ENCODE data around the gene LBX2.
A peak's percentile ranks its signal among the peaks of the same experiment; 100 is the strongest.
"Not testable (repeated sequence)": the region's sequence is repeated elsewhere in the genome, so short reads cannot be mapped to it uniquely, and the experiment has no call there.

The LBX2 gene

DNA sequence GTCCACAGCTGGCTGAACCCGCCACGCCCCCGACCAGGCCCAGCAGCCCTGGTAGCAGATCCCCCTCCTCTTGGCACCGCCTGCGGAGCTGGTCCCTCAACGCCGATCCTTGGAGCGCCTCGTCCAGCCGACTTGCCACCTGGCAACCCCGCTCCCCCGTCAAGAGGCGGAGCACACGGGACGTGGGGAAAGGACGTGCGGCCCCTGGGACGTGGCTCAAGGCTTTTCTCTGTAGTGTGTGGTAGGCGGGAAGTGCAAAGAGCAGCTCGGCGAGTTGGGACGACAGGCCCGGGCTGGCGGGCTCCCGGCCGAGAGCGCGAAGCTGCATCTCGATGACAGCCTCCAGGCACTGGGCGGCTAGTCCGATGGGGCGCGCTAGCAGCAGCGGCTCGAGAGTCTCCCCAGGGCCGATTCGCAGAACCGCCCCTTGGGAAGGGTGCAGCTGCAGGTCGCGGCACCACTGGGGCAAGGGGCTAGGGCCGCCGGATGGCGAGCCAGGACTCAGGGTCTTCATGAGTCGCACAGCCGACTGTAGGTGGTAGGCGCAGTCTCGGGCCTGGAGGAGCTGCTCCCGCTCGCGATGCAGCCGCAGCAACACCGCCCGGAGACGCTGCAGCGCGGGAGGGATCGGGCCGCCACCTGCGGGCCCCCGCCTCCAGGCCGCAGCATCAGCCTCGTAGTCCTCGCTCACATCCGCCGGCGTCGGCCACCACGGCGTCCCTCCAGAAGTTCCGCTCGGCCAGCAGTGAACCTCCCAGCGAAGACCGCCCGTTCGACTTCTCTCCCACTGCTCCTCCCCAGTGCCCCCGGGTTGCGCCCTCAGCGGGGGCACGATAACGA is 17.2 kb downstream of the LBX2 start:
- DNase-seq: peak; percentile 68

GRCh38 chr2:74481431-74481830 is 18.0 kb downstream of the LBX2 start:
- no peak for DNase-seq

- DNase-seq: no peak
These were observed 24.5 kb downstream of the LBX2 start for GRCh38 chr2:74474899-74475298.

DNA sequence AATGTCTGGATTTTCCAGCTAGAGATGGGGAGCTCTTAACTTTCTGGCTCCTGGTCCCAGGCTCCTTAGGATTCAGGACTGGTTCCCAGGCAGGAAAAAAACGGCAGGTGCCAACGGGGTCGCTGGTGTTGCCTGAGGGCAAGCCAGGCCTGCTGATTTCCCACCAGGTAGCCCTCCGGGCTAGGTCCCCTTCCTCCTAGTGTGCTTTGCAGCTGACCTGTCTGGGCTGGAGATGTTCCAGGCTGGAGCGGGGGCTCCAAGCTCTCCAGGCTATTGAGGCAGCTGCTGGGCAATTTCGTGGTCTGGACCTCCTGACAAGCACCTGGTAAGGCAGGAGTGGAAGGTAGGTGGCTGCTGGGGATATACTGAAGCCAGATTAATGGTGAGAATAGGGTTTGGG is 24.9 kb downstream of the LBX2 start:
- no peak for DNase-seq

DNA sequence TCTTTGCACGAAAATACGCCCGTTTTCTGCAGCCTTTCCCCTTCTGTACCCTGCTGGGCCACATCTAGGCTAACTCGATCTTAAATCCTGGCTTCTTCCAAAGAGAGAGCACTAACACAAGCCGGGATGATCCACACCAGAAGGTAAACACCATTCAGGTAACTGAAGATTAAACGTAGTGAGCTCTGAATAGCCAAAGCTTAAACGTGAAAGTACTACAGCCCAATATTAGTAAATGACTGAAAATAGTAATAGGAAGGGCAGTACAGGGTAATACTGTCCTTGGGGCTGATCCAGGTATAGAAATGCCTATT is 26.5 kb downstream of the LBX2 start:
- no peak for DNase-seq

GRCh38 chr2:74472086-74472944 is 27.1 kb downstream of the LBX2 start, which contains the start of gene MRPL53:
Gene MRPL53 (minus strand): TSS chr2:74472680. CDS start chr2:74472660, 20 bp downstream.
- peak; percentile 98 for DNase-seq

- DNase-seq: peak; percentile 1
These were observed 27.9 kb downstream of the LBX2 start for GRCh38 chr2:74471332-74472065.

DNA sequence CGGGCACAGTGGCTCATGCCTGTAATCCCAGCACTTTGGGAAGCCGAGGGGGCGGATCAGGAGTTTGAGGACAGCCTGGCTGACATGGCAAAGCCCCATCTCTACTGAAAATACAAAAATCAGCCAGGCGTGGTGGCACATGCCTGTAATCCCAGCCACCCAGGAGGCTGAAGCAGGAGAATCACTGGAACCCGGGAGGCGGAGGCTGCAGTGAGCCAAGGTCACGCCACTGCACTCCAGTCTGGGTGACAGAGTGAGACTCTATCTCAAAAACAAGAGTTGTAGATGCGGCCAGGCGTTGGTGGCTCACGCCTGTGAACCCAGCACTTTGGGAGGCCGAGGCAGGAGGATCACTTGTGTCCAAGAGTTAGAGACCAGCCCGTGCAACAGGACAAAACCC is 28.7 kb downstream of the LBX2 start:
- not testable (repeated sequence) for DNase-seq

DNA sequence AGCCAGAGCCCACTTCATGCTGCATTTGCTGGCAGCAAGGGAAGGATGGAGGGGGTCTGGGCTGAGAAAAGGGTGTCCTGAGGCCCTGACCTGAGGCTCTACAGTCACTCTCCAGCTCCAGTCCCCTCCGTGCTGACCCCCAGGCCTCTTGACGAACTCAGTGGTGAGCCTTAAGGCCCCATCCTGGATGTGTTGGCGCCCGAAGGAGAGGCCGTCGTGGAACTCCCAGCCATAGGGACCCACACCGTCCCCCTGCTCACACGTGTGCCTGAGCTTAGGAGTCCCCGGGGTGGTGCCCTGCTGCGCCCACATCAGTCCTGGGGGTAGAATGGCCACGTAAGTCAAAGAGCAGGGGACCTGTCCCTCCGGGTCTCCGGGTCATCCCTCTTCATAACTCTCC is 35.0 kb downstream of the LBX2 start:
- DNase-seq: no peak

- DNase-seq: no peak
These were observed 36.7 kb downstream of the LBX2 start for GRCh38 chr2:74462786-74463105.

DNA sequence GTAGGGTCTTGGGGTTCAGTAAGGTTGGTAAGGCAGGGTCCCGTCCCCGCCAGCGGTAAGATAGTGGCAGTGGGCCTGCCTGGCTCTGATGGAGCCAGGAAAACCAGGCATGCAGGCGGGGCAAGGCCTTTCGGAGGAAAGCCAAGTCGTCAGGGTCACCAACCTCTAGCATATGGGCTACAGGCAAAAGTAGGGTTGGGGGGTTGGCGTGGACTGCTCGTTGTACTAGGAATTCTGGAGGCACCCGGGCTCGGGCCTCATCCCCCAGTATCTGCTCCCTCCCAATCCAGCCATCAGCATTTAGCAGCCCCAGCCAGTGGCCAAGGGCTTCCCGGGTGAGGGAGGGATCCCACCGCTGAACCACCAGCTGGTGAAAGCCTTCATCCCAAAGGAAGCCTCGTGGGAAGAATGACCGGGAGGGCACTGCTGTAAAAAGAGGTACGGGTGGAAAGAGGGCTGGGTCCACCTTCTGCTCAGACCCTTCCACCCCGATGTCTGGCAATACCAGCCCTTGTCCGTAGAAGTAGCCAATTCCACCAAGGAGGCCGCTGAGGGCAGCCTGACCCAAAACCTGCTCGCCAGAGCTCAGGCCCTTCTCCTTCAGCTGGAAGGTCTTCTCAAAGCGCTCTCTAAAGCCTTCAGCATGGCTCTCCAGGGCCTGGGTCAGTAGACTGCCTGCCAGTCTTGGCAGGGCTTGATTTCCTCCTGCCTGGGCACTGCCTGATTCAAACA is 37.2 kb downstream of the LBX2 start:
- DNase-seq: peak; percentile 0

DNA sequence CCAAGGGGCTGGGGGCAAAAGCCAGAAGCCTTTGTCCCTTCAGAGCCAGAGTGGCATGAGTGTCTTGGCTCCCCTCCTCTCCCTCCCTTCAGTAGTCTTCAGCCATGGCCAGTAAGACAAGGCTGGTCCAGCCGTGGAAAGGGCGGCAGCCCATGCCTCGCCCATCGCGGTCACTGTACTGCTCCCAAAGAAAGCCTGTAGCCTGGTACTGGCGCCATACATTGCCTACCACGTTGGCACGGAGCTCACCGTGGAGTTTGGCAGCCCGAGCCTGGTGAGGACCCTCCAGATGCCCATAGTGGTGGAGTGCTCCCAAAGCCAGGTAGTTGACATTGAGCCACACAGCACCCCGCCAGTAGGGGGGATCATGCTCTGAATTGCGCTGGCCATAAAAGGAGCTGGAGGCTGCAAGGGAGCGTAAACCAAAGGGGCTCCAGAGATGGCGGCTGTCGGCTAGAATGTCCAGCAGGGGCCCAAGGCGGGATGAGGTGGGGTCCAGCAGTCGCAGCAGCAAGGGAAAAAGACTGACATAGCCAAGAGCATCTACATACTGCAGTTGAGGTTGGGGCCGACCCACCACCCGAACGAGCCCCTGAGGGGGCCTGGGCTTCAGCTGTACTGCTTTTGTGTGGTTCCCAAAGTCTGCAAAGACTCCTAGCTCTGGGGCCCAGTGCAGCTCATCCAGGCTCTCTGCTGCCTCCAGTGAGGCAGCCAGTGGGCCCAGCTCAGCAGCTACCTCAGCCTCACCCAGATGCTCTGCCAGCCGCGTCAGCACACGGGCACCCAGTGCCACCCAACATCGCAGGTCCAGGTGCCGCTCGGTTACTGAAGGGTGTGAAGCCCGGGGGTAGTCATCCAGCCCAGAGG is 38.0 kb downstream of the LBX2 start:
- DNase-seq: no peak

- DNase-seq: not testable (repeated sequence)
These were observed 39.2 kb downstream of the LBX2 start for GRCh38 chr2:74460187-74460586.

- DNase-seq: not testable (repeated sequence)
These were observed 39.8 kb downstream of the LBX2 start for GRCh38 chr2:74459503-74460118.

- DNase-seq: no peak
These were observed 40.5 kb downstream of the LBX2 start for GRCh38 chr2:74458938-74459363.

DNA sequence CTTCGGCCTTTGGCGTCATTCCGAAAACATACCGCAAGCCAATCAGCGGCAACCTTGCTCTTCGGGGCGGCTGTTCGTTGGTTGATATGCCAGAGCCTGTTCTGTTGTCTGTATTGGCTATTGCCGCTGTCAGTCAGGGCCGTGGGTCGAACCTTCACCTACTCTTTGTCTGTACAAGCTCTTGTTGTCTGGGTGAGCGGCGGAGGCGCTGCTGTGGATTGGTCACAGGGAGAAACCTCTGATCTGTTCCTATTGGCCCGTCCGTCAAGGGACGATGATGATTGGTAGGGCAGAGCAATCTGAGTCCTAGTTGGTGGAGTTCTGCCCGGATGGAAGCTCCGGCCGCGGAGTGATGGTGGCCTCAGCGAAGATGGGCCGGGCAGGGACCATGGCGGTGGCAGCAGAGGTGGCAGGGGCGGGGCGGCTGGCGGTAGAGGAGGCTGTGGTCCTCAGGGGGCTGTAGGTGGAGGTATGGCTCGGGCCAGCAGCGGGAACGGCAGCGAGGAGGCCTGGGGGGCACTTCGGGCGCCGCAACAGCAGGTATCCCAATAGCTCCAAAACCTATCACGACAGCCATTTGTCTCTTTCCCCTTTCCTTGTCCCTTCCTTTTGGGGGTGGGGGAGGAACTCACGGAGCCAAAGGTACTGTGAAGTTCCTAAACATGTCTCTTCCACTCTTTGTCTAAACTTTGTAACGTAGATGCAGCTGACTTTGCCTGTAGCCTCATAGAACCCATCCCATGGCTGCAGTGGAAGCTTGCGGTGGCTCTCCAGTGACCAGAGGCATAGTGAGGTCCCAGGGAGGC is 41.1 kb downstream of the LBX2 start, which contains the start of gene WBP1:
Gene WBP1, plus strand, starts transcription at position 307 of the 806 bp plus-strand sequence. Its CDS starts 165 bp downstream, at position 472.
- DNase-seq: peak; percentile 99

DNA sequence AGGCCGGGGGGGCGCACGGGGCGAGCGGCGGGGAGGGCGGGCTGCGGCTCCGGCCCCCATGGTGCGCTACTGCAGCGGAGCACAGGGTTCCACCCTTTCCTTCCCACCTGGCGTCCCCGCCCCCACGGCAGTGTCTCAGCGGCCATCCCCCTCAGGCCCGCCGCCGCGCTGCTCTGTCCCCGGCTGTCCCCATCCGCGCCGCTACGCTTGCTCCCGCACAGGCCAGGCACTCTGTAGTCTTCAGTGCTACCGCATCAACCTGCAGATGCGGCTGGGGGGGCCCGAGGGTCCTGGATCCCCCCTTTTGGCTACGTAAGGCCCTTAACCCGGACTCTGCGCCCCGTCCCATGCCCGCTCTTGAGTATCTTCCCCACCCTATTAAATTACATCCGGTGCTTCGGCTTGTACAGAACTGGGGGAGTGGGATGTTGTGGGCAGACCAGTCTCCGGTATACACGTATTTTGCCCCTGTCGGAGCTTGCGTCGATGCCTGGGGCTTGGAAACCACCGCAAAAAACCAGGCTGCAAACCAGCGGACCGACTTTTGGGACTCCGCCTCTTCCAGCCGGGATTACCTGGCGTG is 41.8 kb downstream of the LBX2 start:
- peak; percentile 74 for DNase-seq

- no peak for DNase-seq
These were observed 42.3 kb downstream of the LBX2 start for GRCh38 chr2:74457129-74457548.

DNA sequence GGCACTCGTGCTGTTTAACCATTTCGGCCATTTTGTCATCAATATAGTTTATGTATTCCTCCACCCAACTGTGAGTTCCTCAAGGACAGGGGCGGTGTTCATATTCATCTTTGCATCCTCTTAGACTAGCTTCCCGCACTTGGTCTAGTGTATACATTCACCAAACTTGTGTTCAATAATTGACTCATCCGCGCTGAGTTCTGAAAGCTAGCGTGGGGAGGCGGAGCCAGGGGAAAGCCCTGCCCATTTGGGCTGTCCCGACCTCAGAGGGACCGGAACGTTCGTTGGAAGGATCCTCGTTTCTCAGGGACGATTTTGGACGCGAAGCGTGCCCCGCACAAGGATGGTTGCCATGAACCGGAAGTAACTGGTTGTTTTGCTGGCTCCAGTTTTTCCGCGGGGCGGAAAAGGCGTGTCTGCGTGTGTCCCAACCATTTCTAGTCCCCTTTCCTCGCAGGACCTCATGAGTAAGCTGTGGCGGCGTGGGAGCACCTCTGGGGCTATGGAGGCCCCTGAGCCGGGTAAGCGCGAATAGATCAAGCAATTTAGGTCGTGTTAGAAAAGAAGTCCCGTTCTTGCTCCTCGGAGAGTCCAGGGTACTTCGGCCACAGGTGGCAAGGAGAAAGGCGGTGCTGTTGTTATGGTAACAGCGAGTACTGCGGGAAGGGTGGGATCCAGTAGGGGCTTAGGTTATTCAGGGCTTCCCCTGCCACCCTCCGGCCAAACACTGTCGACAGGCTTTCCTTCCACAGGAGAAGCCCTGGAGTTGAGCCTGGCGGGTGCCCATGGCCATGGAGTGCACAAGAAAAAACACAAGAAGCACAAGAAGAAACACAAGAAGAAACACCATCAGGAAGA is 44.5 kb downstream of the LBX2 start, which contains the start of gene INO80B:
Gene INO80B, plus strand, starts transcription at position 434 of the 858 bp plus-strand sequence. Its CDS starts 30 bp downstream, at position 464.
- DNase-seq: peak; percentile 98

All from RPMI8226 (cell line).